Effector memory CD4-positive, alpha-beta T cell (primary cell): ENCODE data around the gene GNG7.

Experiments used
- DNase-seq, 3 donors: peaks; one replicate each; pipeline ENCODE4 v3.0.0-alpha.2; 2020
- H3K27ac ChIP-seq: 2 replicates; pipeline ENCODE4 v1.7.0; 2013; ENCODE audit warnings: mild to moderate bottlenecking, low read length, moderate library complexity; ENCODE audit not compliant: insufficient read depth, poor library complexity, severe bottlenecking
- H3K27me3 ChIP-seq: replicated peaks from 2 replicates; pipeline ENCODE4 v1.7.0; 2013; ENCODE audit warnings: mild to moderate bottlenecking, low read length; ENCODE audit not compliant: insufficient read depth, control insufficient read depth, poor library complexity, severe bottlenecking
- H3K36me3 ChIP-seq: 2 replicates; pipeline ENCODE4 v1.7.0; 2013; ENCODE audit warnings: mild to moderate bottlenecking, low read length, moderate library complexity; ENCODE audit not compliant: control insufficient read depth, insufficient read depth
- H3K4me1 ChIP-seq: 2 replicates; pipeline ENCODE4 v1.7.0; 2013; ENCODE audit warnings: low read length, mild to moderate bottlenecking; ENCODE audit not compliant: control insufficient read depth, insufficient read depth, poor library complexity, severe bottlenecking
- H3K4me3 ChIP-seq: 2 replicates; pipeline ENCODE4 v1.7.0; 2013; ENCODE audit warnings: low read length, low read depth, mild to moderate bottlenecking; ENCODE audit not compliant: insufficient read depth, poor library complexity, severe bottlenecking
- H3K9me3 ChIP-seq: 2 replicates; pipeline ENCODE4 v1.7.0; 2013; ENCODE audit warnings: mild to moderate bottlenecking, low read length, moderate library complexity; ENCODE audit not compliant: control insufficient read depth

GNG7 gene

GRCh38 chr19:2726904-2727639, 24.6 kb upstream of the GNG7 start:
- DNase-seq, result no peak

GRCh38 chr19:2726160-2726855, 23.8 kb upstream of the GNG7 start:
- H3K4me1 ChIP-seq, result peaks cover 4% of the 10 kb centered on the region
- no peak for DNase-seq
- no peak overlapping the region for H3K4me3 ChIP-seq
- H3K36me3 ChIP-seq, result no peaks in the 10 kb centered on the region
- H3K27me3 ChIP-seq, result peaks cover 10% of the 10 kb centered on the region
- no peaks in the 10 kb centered on the region for H3K9me3 ChIP-seq
- H3K27ac ChIP-seq, result no peak overlapping the region

More at GRCh38 chr19:2726904-2727639, 24.6 kb upstream of the GNG7 start:
- no peaks in the 10 kb centered on the region for H3K9me3 ChIP-seq
- H3K36me3 ChIP-seq, result no peaks in the 10 kb centered on the region
- peaks cover 4% of the 10 kb centered on the region for H3K27me3 ChIP-seq
- no peak overlapping the region for H3K27ac ChIP-seq
- no peaks in the 10 kb centered on the region for H3K4me1 ChIP-seq
- H3K4me3 ChIP-seq, result no peak overlapping the region

DNA sequence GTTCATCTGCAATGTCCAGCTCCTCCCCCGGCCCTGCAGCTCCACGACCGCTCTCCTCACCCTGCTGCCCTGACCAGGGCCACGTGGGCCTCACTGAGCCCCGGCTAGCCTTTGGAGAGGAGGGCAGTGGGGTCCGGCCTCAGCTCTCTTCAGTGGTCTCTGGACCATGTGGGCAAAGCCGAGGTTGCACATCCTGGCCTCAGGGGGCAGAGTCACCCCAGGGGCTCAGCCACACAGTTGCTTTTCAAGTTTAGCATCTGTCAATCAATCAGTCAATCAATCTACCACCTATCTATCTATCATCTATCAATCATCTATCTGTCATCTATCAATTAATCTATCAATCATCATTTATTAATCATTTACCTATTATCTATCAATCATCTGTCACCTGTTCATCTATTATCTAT, 21.7 kb upstream of the GNG7 start:
- Histone ChIP-seq H3K4me1 (peaks cover 10% of the 10 kb centered on the region), H3K27me3 (peaks cover 25% of the 10 kb centered on the region), H3K27ac (no peak overlapping the region), H3K36me3 (no peaks in the 10 kb centered on the region), H3K4me3 (no peak overlapping the region), H3K9me3 (no peaks in the 10 kb centered on the region)
- DNase-seq, result no peak

DNA sequence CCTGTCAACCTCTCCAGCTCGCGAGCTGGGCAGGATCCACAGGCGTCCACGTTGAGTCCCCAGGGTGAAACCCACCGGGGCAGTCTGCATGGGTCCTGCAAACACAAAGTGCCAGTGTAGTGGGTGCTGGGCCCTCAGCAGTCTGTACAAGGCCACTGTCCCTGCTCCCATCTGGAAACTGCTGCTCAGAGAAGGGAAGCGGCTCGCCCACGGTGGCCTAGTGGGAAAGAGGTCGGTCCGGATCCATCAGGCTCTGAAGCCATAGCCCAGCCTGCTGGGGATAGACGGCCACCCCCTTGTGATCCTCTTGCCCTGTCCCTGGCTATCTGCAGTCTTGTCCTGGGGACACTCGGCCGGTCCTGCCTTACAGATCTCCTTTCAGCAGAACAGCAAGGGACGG, 21.3 kb upstream of the GNG7 start:
- H3K27me3 ChIP-seq, result peaks cover 25% of the 10 kb centered on the region
- no peak overlapping the region for H3K27ac ChIP-seq
- H3K36me3 ChIP-seq, result no peaks in the 10 kb centered on the region
- H3K4me1 ChIP-seq, result peaks cover 10% of the 10 kb centered on the region
- no peak for DNase-seq
- H3K9me3 ChIP-seq, result no peaks in the 10 kb centered on the region
- H3K4me3 ChIP-seq, result no peak overlapping the region

- no peak for DNase-seq
- Histone ChIP-seq H3K9me3 (no peaks in the 10 kb centered on the region), H3K36me3 (no peaks in the 10 kb centered on the region), H3K27me3 (peaks cover 25% of the 10 kb centered on the region), H3K4me1 (peaks cover 10% of the 10 kb centered on the region), H3K4me3 (no peak overlapping the region), H3K27ac (no peak overlapping the region)
Measured at GRCh38 chr19:2723345-2723715, 20.8 kb upstream of the GNG7 start.

DNA sequence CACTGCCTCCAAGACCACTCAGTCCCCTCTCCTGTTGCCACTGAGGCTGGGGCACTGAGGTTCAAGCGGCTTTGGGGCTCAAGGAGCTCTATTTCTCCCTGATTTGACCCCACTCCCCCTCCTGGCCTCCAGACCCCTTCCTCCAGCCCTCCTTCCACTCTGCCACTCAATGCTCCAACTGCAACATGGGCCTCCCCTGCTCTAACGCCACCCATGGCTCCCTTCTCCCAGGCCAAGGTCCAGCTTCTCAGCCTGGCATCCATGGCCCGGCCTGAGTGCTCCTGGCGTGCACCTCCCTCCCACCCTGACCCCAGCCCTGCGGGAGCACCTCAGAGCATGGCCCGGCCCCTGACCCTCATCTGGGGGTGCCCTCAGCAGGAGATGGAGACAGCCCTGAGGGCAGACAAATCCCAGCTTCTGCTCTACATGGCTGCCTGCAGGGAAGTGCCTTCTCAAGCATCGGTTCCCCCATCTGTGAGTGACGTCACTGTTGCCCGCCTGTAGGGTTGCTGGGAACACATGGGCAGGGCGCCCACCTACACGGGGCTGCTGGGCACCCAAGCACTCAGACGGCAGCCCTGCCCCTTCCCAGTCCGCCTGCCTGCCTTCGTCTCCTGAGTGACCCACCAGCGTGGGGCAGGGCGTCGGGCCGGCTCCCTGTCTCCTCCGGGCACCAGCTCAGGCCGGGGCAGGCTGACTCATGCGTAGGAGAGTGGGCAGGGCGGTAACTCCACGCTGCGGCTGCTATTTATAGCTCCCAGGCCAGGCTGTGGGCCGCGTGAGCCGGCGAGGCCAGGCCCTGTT, 20.2 kb upstream of the GNG7 start:
- H3K27me3 ChIP-seq, result peaks cover 25% of the 10 kb centered on the region
- H3K4me1 ChIP-seq, result peaks cover 10% of the 10 kb centered on the region
- H3K9me3 ChIP-seq, result no peaks in the 10 kb centered on the region
- H3K27ac ChIP-seq, result no peak overlapping the region
- H3K4me3 ChIP-seq, result no peak overlapping the region
- no peaks in the 10 kb centered on the region for H3K36me3 ChIP-seq
- no peak for DNase-seq

DNA sequence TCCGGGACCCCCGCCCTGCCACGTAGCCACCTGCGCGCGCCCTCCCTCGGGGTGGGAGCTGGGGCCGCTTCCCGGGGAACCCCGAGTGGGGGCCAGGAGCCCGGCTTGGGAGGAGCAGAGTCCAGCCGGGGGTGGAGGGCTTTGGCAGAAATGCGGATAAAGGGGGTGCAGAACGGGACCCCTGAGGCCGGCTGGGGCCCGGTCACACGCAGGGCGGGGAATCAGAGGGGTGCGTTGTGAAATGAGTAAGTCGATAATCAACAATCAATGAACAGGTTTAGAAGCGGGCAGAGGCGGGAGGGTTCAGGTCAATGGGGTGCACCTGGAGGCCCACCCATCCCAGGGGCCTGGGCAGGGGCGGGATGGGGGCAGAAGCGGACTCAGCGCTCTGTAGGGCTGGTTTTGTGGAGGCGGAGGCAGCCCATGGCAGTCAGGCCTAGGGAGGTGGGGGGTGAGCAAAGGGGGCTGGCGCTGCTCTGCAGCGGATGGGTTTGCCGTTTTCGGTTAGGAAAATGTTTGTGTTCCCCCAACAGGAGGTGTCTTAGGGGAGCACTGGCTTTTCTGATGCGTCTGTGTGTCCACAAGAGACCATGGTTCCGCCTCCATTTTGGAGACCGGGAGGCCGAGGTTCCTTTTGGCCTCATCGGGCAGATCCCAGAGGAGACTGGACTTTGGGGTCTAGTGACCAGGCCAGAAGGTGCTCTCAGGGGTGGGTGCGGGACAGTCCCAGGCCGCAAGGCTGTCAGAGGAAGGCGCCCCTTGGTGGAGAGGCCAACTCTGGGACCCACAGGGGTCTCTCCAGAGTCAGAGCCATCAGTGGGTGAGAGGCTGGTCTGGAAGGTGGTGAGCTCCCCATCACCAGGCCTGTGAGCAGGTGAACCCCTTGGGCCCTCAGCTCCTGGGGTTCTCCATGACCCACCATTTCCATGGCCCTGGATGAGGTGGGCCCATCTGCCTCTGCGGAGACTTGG, 19.4 kb upstream of the GNG7 start:
- no peak for DNase-seq
- Histone ChIP-seq H3K4me3 (no peak overlapping the region), H3K27ac (no peak overlapping the region), H3K36me3 (no peaks in the 10 kb centered on the region), H3K27me3 (peaks cover 25% of the 10 kb centered on the region), H3K9me3 (no peaks in the 10 kb centered on the region), H3K4me1 (peaks cover 10% of the 10 kb centered on the region)

GRCh38 chr19:2720777-2721569, 18.5 kb upstream of the GNG7 start, which contains the start of gene DIRAS1:
DIRAS1 (minus strand) TSS chr19:2721372; CDS start chr19:2717806, 3,566 bp downstream.
- peaks cover 25% of the 10 kb centered on the region for H3K27me3 ChIP-seq
- H3K4me1 ChIP-seq, result peaks cover 10% of the 10 kb centered on the region
- no peaks in the 10 kb centered on the region for H3K9me3 ChIP-seq
- H3K4me3 ChIP-seq, result no peak within 1 kb of the TSS
- no peaks in the 10 kb centered on the region for H3K36me3 ChIP-seq
- no peak within 1 kb of the TSS for H3K27ac ChIP-seq
- DNase-seq, result no peak
